Measurements from ENCODE around the gene ADAM12.

GRCh38 chr10:126064512-126064911 lies 323.8 kb downstream of the ADAM12 start:
- TF ChIP-seq, protein P1, sequence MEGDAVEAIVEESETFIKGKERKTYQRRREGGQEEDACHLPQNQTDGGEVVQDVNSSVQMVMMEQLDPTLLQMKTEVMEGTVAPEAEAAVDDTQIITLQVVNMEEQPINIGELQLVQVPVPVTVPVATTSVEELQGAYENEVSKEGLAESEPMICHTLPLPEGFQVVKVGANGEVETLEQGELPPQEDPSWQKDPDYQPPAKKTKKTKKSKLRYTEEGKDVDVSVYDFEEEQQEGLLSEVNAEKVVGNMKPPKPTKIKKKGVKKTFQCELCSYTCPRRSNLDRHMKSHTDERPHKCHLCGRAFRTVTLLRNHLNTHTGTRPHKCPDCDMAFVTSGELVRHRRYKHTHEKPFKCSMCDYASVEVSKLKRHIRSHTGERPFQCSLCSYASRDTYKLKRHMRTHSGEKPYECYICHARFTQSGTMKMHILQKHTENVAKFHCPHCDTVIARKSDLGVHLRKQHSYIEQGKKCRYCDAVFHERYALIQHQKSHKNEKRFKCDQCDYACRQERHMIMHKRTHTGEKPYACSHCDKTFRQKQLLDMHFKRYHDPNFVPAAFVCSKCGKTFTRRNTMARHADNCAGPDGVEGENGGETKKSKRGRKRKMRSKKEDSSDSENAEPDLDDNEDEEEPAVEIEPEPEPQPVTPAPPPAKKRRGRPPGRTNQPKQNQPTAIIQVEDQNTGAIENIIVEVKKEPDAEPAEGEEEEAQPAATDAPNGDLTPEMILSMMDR (IDR thresholded peaks at IDR 0.05), result no peak
- TF ChIP-seq POLR2A (IDR thresholded peaks at IDR 0.05; ENCODE audit: low read depth) (no peak), EP300 (IDR thresholded peaks at IDR 0.05) (no peak)
